Subcutaneous adipose tissue (tissue), 4 donors: Measurements from ENCODE around the gene WDR27. TPM values are rescaled to one million over a fixed set of nuclear protein-coding genes. Genes with fewer than 3 reads are reported as not detected.

ENCODE experiments used
- total RNA-seq, 4 donors: library from RNA; depleted of rRNA; stranded (reverse); fragments of >200 nt; gene quantifications; one replicate each; pipeline ENCODE4 v1.1.0, GENCODE V29; 2016
- TF ChIP-seq, protein P1 (sequence below): fragments of 450-650 bp; IDR thresholded peaks from one replicate; pipeline ENCODE4 v1.5.1; 2016; ENCODE audit warnings: low read depth, mild to moderate bottlenecking, control low read depth, antibody characterized with exemption, moderate library complexity

Gene WDR27
- total RNA-seq, 4 donors from 2014 or later, result 26.0 to 36.4 (median 31.3) TPM

DNA sequence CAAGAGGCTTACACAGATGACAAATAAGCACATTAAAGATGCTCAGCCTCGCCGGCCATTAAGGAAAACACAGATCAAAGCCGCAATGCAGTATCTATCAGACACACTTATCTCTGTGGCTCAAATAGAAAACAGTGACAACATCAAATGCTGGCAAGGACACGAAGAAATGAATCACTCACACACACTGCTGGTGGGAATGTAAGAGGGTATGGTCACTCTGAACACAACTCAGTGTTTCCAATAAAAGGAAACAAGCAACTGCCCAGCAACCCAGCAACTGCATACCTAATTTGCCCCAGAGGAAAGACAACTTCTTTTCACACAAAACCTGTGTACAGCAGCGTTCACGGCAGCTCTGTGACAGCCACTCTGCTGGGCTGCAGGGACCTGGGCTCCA, 155.8 kb downstream of the WDR27 start:
- TF ChIP-seq, protein P1, sequence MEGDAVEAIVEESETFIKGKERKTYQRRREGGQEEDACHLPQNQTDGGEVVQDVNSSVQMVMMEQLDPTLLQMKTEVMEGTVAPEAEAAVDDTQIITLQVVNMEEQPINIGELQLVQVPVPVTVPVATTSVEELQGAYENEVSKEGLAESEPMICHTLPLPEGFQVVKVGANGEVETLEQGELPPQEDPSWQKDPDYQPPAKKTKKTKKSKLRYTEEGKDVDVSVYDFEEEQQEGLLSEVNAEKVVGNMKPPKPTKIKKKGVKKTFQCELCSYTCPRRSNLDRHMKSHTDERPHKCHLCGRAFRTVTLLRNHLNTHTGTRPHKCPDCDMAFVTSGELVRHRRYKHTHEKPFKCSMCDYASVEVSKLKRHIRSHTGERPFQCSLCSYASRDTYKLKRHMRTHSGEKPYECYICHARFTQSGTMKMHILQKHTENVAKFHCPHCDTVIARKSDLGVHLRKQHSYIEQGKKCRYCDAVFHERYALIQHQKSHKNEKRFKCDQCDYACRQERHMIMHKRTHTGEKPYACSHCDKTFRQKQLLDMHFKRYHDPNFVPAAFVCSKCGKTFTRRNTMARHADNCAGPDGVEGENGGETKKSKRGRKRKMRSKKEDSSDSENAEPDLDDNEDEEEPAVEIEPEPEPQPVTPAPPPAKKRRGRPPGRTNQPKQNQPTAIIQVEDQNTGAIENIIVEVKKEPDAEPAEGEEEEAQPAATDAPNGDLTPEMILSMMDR, result no peak

DNA sequence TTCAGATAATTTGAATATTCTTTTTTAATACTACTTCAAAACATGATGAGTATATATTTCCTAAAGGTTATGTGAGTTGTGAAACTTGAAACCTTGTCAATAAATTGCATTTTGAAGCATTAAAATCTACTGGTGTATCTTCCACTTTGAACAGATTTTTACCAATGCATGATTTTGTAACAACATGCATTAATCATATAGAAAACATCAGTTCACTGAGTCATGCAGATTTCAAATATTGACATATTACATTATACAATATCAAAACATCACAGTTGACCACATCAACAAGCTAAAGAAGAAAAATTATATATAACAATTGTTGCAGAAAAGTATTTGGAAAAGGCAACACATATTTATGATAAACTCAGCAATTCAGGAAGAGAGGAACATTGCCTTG, 158.1 kb downstream of the WDR27 start:
- TF ChIP-seq, protein P1, result no peak

DNA sequence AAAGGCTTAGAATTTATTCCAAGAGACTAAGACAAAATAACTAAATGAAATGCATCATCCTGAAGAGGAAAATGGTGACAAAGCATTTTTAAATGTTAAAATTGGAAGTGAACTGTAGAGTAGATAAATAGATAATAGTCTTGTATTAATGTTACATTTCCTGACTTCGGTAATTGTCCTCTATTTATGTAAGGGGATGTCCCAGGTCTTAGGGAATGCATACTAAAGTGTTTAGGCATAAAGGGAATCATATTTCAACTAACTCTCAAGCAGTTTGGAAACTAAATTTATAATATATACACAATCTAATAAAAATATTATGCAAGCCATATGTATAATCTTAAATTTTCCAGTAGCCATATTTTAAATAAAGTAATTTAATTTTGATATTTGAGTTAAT, 159.3 kb downstream of the WDR27 start:
- TF ChIP-seq, protein P1, result no peak

DNA sequence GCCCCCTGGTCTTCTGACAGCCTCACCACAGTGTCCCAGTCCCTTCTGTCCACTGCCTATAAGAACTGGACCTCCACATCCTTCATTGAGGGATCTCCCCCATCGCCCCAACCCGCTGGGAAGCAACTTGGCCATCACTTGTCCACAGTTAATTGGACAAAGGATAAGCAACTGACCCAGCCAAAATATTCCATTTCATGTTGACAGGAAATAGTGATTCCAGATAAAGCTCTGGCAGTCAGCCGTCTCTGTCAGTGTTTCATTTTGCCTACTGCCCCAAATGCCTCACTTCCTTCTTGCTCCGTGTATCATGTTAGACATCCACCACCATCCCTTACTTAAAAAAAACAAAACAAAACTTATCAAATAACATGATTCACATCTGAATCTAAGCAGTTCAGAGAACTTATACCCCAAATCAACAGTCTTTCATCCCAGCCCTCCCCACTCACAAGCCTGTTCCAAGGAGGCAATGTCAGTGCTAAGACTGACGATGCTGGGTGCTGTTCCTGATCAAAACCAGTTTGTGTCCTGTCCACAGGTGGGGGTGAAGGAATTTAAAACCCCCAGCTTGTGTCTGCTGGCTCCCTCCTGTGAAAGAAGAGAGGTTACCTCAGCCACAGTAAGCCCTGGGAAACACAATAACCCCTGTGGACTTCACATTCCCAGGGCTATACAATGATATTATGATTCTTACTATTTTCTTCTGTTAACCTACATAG, 162.5 kb downstream of the WDR27 start:
- TF ChIP-seq, protein P1, result no peak

DNA sequence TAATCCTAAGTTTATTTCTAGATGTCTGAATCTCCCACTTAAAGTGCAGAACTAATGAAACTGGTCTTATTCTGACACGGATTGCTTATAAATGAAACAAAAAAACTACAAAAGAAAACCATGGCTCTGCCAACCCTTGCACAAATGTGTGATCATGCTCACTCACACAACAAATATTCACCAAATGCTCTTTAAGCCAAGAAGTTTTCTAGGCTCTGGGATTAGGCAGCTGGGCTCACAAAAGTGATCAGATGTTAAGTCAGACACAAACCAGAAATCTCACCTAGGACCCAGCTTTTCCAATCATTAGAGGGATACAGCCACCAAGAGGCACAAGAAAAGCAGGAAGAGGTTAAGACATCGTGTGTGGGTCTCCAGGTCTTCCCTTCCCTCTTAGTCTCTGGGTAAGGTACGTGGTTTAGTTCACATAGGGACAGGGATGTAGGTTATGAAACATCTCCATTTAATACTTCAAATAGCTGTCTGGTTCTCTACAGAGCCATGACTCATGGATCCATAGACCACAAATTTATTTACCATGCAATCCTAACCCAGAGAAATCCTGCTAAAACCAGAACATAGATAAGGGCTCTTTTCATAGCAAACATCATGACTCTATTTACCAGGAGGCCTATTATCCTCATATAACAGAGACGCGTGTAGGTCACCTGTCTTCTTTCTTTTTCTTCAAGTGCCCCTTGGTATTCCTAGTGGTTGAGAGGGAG, 165.2 kb downstream of the WDR27 start:
- TF ChIP-seq, protein P1, result no peak

DNA sequence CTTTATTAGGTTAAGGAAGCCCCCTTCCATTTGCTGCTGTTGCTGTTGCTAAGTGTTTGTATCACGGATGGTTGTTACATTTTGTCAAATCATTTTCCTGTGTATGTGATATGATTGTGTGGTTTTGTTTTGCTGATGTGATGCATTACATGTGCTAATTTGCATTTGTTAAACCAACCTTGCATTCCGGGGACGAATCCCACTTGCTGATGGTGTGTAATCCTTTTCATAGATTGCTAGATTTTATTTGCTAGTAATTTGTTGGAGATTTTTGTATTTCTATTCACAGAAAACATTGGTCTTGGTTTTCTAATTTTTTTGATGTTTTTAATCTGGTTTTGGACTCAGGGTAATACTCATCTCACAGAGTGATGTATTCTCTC, 167.8 kb downstream of the WDR27 start:
- TF ChIP-seq, protein P1, result no peak

DNA sequence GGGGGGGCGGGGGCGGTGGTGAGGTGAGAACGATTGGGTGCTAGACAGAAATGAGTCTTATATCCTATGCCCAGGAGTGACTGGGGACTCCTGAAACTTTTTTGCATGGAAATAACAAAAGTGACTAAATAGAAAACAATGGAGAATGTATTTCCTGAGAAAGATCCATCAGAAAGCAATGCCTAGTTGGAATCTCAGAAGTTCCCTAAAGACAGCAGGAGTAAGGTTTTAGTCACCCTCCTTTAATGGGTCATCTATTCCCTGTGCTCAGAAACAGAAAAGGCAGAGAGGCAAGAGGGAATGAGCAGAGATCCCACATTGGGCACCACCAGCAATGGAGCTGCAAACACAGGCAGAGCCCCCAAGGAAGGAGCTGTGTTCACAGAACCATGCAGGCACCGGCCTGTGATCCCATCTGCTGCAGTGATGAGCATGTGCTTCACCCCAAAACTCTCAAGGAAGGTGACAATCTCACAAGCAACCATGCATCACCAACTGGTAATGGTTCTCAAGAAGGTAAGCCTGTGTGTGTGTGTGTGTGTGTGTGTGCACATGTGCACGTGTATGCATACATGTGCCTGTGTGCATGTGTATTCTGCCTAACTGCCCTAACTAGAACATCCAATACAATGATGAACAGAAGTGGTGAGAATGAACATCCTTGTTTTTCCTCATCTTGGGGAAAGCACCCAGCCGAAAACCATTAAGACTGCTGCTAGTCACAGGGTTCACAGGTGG, 168.4 kb downstream of the WDR27 start:
- TF ChIP-seq, protein P1, result no peak
